ENCODE results near the gene ESD.
A peak's percentile ranks its signal among the peaks of the same experiment; 100 is the strongest.
"Not testable (repeated sequence)": the region's sequence is repeated elsewhere in the genome, so short reads cannot be mapped to it uniquely, and the experiment has no call there.

ESD gene

DNA sequence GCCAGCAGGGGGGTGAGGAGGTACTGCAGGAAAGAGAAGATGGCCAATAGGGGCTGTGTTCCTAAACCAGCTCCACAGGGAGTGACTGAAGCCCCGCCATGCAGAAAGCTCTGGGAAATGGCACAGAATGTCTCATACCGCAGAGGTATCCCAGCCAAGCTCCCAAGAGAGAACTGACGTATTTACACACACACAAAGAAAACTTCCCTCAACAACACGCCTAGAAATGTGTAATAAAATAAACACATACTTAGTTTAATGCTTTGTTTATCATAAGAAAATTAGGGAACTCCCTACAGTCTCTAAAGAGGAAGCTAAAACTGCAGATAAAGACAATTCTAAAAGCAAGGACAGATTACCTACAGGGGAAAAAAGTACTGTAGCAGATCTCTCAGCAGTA lies 40.0 kb downstream of the ESD start:
- ChIA-PET POLR2A (interaction anchor here (0.6 kb wide), 1 partner anchor 21 kb away, joined by 5 read pairs; no protein-coding TSS in a partner anchor), CTCF (interaction anchor here (1.0 kb wide), 1 partner anchor 9 kb away, joined by 5 read pairs; no protein-coding TSS in a partner anchor)
- Histone ChIP-seq H3K27ac (ENCODE audit: insufficient read depth in 1 of 2, low read depth in 1 of 2, low read length in 2 of 2, poor library complexity in 1 of 2, severe bottlenecking in 2 of 2) (no peak overlapping the region), H3K27me3 (replicated peaks in 2 of 5; ENCODE audit: control insufficient read depth in 4 of 5, insufficient read depth in 5 of 5, low read length in 4 of 5) (peaks cover 0 to 38% (median 10%) of the 10 kb centered on the region in 5 experiments), H3K4me1 (ENCODE audit: control extremely low read depth in 1 of 4, control insufficient read depth in 4 of 4, insufficient read depth in 4 of 4, low read length in 3 of 4) (peaks cover 7 to 26% (median 17%) of the 10 kb centered on the region in 4 experiments), H3K36me3 (ENCODE audit: control insufficient read depth in 4 of 4, insufficient read depth in 4 of 4, low read length in 3 of 4) (peaks cover 0 to 2% (median 0%) of the 10 kb centered on the region in 4 experiments), H3K9me3 (ENCODE audit: control extremely low read depth in 1 of 5, control insufficient read depth in 4 of 5, insufficient read depth in 2 of 5, low read depth in 1 of 5, low read length in 4 of 5) (peaks cover 0 to 2% (median 0%) of the 10 kb centered on the region in 5 experiments), H3K4me3 (ENCODE audit: control insufficient read depth in 1 of 7, extremely low read depth in 1 of 7, insufficient read depth in 4 of 7, low read depth in 2 of 7, low read length in 6 of 7) (no peak overlapping the region)
- WGBS (ENCODE audit: insufficient coverage): no CpG with 5 or more reads among the region's 4 CpGs
- DNase-seq: peak in 2 of 3 donors; percentile 68 to 72

DNA sequence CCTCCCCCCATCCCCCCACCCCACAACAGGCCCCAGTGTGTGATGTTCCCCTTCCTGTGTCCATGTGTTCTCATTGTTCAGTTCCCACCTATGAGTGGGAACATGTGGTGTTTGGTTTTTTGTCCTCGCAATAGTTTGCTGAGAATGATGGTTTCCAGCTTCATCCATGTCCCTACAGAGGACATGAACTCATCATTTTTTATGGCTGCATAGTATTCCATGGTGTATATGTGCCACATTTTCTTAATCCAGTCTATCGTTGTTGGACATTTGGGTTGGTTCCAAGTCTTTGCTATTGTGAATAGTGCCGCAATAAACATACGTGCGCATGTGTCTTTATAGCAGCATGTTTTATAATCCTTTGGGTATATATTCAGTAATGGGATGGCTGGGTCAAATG lies 41.5 kb downstream of the ESD start:
- WGBS (ENCODE audit: insufficient coverage): no CpG with 5 or more reads among the region's 5 CpGs
- DNase-seq; H3K9me3 ChIP-seq (ENCODE audit: control extremely low read depth in 1 of 5, control insufficient read depth in 4 of 5, insufficient read depth in 2 of 5, low read depth in 1 of 5, low read length in 4 of 5); H3K4me3 ChIP-seq (ENCODE audit: control insufficient read depth in 1 of 7, extremely low read depth in 1 of 7, insufficient read depth in 4 of 7, low read depth in 2 of 7, low read length in 6 of 7); CTCF ChIA-PET; POLR2A ChIA-PET; H3K36me3 ChIP-seq (ENCODE audit: control insufficient read depth in 4 of 4, insufficient read depth in 4 of 4, low read length in 3 of 4); H3K27ac ChIP-seq (ENCODE audit: insufficient read depth in 1 of 2, low read depth in 1 of 2, low read length in 2 of 2, poor library complexity in 1 of 2, severe bottlenecking in 2 of 2): not testable (repeated sequence)
- Histone ChIP-seq H3K27me3 (replicated peaks in 2 of 5; ENCODE audit: control insufficient read depth in 4 of 5, insufficient read depth in 5 of 5, low read length in 4 of 5) (peaks cover 0 to 28% (median 10%) of the 10 kb centered on the region in 5 experiments), H3K4me1 (ENCODE audit: control extremely low read depth in 1 of 4, control insufficient read depth in 4 of 4, insufficient read depth in 4 of 4, low read length in 3 of 4) (peaks cover 13 to 39% (median 26%) of the 10 kb centered on the region in 4 experiments)

DNA sequence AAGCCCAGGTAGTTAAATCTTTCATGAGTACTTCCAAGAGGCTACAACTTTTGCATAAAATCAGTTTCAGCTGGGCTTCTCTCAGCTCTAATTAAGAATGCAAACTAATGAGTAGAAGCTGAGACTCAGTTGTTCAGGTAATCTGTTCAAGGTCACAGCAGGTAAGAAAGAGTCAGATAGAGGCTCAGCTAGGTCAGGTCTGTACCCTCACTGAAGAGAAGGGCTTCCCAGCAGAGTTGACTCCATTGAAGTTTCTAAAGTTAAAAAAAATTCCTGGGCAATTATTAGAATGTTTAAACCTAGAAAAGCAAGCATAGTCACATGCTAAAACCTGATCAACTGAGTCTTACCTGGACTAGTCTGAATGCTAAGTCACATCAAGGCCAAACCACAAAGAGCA lies 42.1 kb downstream of the ESD start:
- Histone ChIP-seq H3K27ac (ENCODE audit: insufficient read depth in 1 of 2, low read depth in 1 of 2, low read length in 2 of 2, poor library complexity in 1 of 2, severe bottlenecking in 2 of 2) (no peak overlapping the region), H3K4me1 (ENCODE audit: control extremely low read depth in 1 of 4, control insufficient read depth in 4 of 4, insufficient read depth in 4 of 4, low read length in 3 of 4) (peaks cover 13 to 38% (median 23%) of the 10 kb centered on the region in 4 experiments), H3K4me3 (ENCODE audit: control insufficient read depth in 1 of 7, extremely low read depth in 1 of 7, insufficient read depth in 4 of 7, low read depth in 2 of 7, low read length in 6 of 7) (no peak overlapping the region), H3K9me3 (ENCODE audit: control extremely low read depth in 1 of 5, control insufficient read depth in 4 of 5, insufficient read depth in 2 of 5, low read depth in 1 of 5, low read length in 4 of 5) (peaks cover 0 to 2% (median 0%) of the 10 kb centered on the region in 5 experiments), H3K36me3 (ENCODE audit: control insufficient read depth in 4 of 4, insufficient read depth in 4 of 4, low read length in 3 of 4) (peaks cover 4 to 8% (median 6%) of the 10 kb centered on the region in 4 experiments), H3K27me3 (replicated peaks in 2 of 5; ENCODE audit: control insufficient read depth in 4 of 5, insufficient read depth in 5 of 5, low read length in 4 of 5) (peaks cover 0 to 28% (median 10%) of the 10 kb centered on the region in 5 experiments)
- CTCF ChIA-PET: interaction anchor here (1.7 kb wide), 1 partner anchor 19 kb away, joined by 5 read pairs; no protein-coding TSS in a partner anchor
- POLR2A ChIA-PET: no interaction called here
- DNase-seq: no peak

DNA sequence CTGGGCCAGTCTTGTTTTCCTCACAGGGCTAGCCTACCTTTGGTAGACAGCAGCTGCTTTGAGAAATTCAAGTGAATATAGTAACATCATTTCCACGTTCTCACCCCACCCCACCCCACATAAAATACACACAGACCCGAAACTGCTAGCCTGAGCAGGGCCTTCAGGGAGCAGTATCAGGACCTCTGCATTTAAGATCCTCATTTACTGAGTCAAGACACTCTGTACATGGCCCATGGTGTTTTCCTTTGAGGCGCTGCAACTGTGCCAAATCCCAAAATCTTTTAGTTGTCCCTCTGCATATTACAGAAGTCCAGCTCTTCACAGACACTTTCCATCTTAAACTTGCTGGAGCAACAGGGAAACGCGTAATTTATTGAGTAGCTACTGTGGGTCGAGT lies 43.0 kb downstream of the ESD start:
- H3K27me3 ChIP-seq (replicated peaks in 2 of 5; ENCODE audit: control insufficient read depth in 4 of 5, insufficient read depth in 5 of 5, low read length in 4 of 5): peaks cover 0 to 25% (median 7%) of the 10 kb centered on the region in 5 experiments
- WGBS (ENCODE audit: insufficient coverage): 90% methylated on average over 5 of the region's 6 CpGs
- DNase-seq: no peak
- peaks cover 13 to 39% (median 22%) of the 10 kb centered on the region in 4 experiments for H3K4me1 ChIP-seq (ENCODE audit: control extremely low read depth in 1 of 4, control insufficient read depth in 4 of 4, insufficient read depth in 4 of 4, low read length in 3 of 4)
- H3K4me3 ChIP-seq (ENCODE audit: control insufficient read depth in 1 of 7, extremely low read depth in 1 of 7, insufficient read depth in 4 of 7, low read depth in 2 of 7, low read length in 6 of 7): no peak overlapping the region
- no peaks in the 10 kb centered on the region for H3K9me3 ChIP-seq (ENCODE audit: control extremely low read depth in 1 of 5, control insufficient read depth in 4 of 5, insufficient read depth in 2 of 5, low read depth in 1 of 5, low read length in 4 of 5)
- ChIA-PET POLR2A (no interaction called here), CTCF (interaction anchor here (1.7 kb wide), 1 partner anchor 20 kb away, joined by 5 read pairs; no protein-coding TSS in a partner anchor)
- H3K27ac ChIP-seq (ENCODE audit: insufficient read depth in 1 of 2, low read depth in 1 of 2, low read length in 2 of 2, poor library complexity in 1 of 2, severe bottlenecking in 2 of 2): no peak overlapping the region
- peaks cover 4 to 12% (median 9%) of the 10 kb centered on the region in 4 experiments for H3K36me3 ChIP-seq (ENCODE audit: control insufficient read depth in 4 of 4, insufficient read depth in 4 of 4, low read length in 3 of 4)

DNA sequence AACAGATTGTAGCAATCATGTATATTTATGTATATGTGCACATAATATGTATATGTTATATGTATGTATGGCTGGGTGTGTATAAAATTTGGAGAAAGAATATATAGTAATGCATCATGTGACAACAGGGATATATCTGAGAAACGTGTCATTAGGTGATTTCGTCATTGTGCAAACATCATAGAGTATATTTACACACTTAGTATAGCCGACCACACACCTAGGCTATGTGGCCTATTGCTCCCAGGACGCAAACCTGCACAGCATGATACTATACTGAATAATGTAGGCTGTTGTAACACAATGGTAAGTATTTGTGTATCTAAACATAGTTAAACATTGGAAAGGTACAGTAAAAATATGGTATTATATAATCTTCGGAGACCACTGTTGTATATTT lies 43.8 kb downstream of the ESD start:
- POLR2A ChIA-PET: no interaction called here

DNA sequence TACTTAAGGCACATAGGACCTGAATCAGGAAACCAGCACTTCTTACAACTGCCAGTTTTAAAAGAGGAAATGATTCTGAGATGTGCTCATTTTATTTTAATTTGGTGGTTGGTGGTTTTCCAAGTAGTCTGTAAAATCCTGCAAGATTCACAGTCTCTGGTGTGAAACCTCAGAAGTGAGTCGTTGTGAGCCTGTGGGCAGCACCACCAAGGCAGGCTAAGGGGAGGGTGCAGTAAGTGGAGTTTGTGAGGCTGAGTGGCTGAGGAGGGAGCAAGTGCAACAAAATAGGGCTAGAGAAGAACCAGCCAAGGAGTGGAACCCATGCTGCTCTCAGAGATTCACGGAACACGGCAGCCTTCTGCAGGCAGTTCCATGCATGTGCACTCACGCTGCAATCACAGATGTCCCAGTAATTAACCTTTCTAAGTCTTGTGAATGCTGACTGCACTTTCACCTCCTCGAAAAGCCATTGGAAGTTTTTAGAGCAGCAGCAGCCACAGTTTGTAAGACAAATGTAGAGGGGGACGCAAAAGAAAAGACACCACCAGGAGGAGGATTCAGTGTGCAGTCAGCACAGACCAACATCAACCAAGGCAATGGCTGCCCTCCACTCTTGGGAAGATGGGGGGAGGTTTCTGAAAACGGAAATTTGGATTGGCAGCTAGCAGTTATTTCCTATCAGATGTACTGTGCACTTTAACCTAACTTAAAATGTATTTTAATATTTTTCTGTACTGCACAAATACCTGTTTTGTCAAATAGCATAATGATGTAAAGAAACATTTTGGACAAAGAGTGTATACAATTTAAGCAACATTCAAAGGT lies 44.9 kb downstream of the ESD start:
- DNase-seq: peak; percentile 73 to 97 (median 95)
- Histone ChIP-seq H3K4me1 (ENCODE audit: control extremely low read depth in 1 of 4, control insufficient read depth in 4 of 4, insufficient read depth in 4 of 4, low read length in 3 of 4) (peaks cover 13 to 41% (median 22%) of the 10 kb centered on the region in 4 experiments), H3K36me3 (ENCODE audit: control insufficient read depth in 4 of 4, insufficient read depth in 4 of 4, low read length in 3 of 4) (peaks cover 6 to 22% (median 14%) of the 10 kb centered on the region in 4 experiments), H3K27me3 (replicated peaks in 2 of 5; ENCODE audit: control insufficient read depth in 4 of 5, insufficient read depth in 5 of 5, low read length in 4 of 5) (peaks cover 0 to 17% (median 5%) of the 10 kb centered on the region in 5 experiments), H3K4me3 (ENCODE audit: control insufficient read depth in 1 of 7, extremely low read depth in 1 of 7, insufficient read depth in 4 of 7, low read depth in 2 of 7, low read length in 6 of 7) (peak overlapping the region in 2 of 7 experiments; percentile 3 to 6), H3K27ac (ENCODE audit: insufficient read depth in 1 of 2, low read depth in 1 of 2, low read length in 2 of 2, poor library complexity in 1 of 2, severe bottlenecking in 2 of 2) (no peak overlapping the region), H3K9me3 (ENCODE audit: control extremely low read depth in 1 of 5, control insufficient read depth in 4 of 5, insufficient read depth in 2 of 5, low read depth in 1 of 5, low read length in 4 of 5) (no peaks in the 10 kb centered on the region)
- WGBS (ENCODE audit: insufficient coverage): 24% methylated on average over 5 of the region's 7 CpGs
- ChIA-PET CTCF (interaction anchor here (0.7 to 1.6 kb wide), 4 partner anchors 10 to 585 kb away, joined by 3 to 4 read pairs (median 3); no protein-coding TSS in a partner anchor), POLR2A (interaction anchor here (0.6 kb wide), 2 partner anchors 15 to 1238 kb away, joined by 3 read pairs; no protein-coding TSS in a partner anchor)

More for the DNA sequence above, 43.8 kb downstream of the ESD start:
- Histone ChIP-seq H3K27me3 (replicated peaks in 2 of 5; ENCODE audit: control insufficient read depth in 4 of 5, insufficient read depth in 5 of 5, low read length in 4 of 5) (peaks cover 0 to 17% (median 5%) of the 10 kb centered on the region in 5 experiments), H3K27ac (ENCODE audit: insufficient read depth in 1 of 2, low read depth in 1 of 2, low read length in 2 of 2, poor library complexity in 1 of 2, severe bottlenecking in 2 of 2) (no peak overlapping the region), H3K4me1 (ENCODE audit: control extremely low read depth in 1 of 4, control insufficient read depth in 4 of 4, insufficient read depth in 4 of 4, low read length in 3 of 4) (peaks cover 13 to 46% (median 24%) of the 10 kb centered on the region in 4 experiments), H3K9me3 (ENCODE audit: control extremely low read depth in 1 of 5, control insufficient read depth in 4 of 5, insufficient read depth in 2 of 5, low read depth in 1 of 5, low read length in 4 of 5) (no peaks in the 10 kb centered on the region), H3K4me3 (ENCODE audit: control insufficient read depth in 1 of 7, extremely low read depth in 1 of 7, insufficient read depth in 4 of 7, low read depth in 2 of 7, low read length in 6 of 7) (no peak overlapping the region), H3K36me3 (ENCODE audit: control insufficient read depth in 4 of 4, insufficient read depth in 4 of 4, low read length in 3 of 4) (peaks cover 4 to 16% (median 10%) of the 10 kb centered on the region in 4 experiments)
- no peak for DNase-seq
- CTCF ChIA-PET: interaction anchor here (1.1 kb wide), 1 partner anchor 31 kb away, joined by 3 read pairs; no protein-coding TSS in a partner anchor
- WGBS (ENCODE audit: insufficient coverage): no CpG with 5 or more reads among the region's 5 CpGs
